Karpas-422 (cell line): ENCODE results near the gene MCOLN3. TPM values are rescaled to one million over a fixed set of nuclear protein-coding genes. Genes with fewer than 3 reads are reported as not detected.
"Not testable (repeated sequence)": the region's sequence is repeated elsewhere in the genome, so short reads cannot be mapped to it uniquely, and the experiment has no call there.

Experiments
- DNase-seq: peaks from one replicate; pipeline ENCODE4 v3.0.0-alpha.2; 2015
- H2AFZ ChIP-seq: fragments of 200-600 bp; sonication (generic); 2 replicates; pipeline ENCODE4 v1.6.1; 2014; ENCODE audit warnings: antibody characterized with exemption, low read length, mixed read lengths
- H3K27ac ChIP-seq: fragments of 200-600 bp; sonication (generic); 2 replicates; pipeline ENCODE4 v1.5.1; 2014; ENCODE audit warnings: mild to moderate bottlenecking, low read length, moderate library complexity
- H3K27me3 ChIP-seq: fragments of 200-600 bp; sonication (generic); 2 replicates; pipeline ENCODE4 v1.6.1; 2014; ENCODE audit warnings: low read length, mixed read lengths
- H3K36me3 ChIP-seq: fragments of 200-600 bp; sonication (generic); 2 replicates; pipeline ENCODE4 v1.6.1; 2014; ENCODE audit warnings: low read length, mixed read lengths; ENCODE audit not compliant: insufficient read depth
- H3K4me1 ChIP-seq: fragments of 200-600 bp; sonication (generic); 2 replicates; pipeline ENCODE4 v1.6.1; 2014; ENCODE audit warnings: mild to moderate bottlenecking, low read length, mixed read lengths
- H3K4me2 ChIP-seq: fragments of 200-600 bp; sonication (generic); 2 replicates; pipeline ENCODE4 v1.6.1; 2014; ENCODE audit warnings: low read length, low read depth, mild to moderate bottlenecking; ENCODE audit not compliant: poor library complexity, severe bottlenecking
- H3K4me3 ChIP-seq: fragments of 200-600 bp; sonication (generic); 2 replicates; pipeline ENCODE4 v1.5.1; 2014; ENCODE audit warnings: mild to moderate bottlenecking, antibody characterized with exemption, low read length, mixed read lengths
- H3K79me2 ChIP-seq: fragments of 200-600 bp; sonication (generic); 2 replicates; pipeline ENCODE4 v1.6.1; 2014; ENCODE audit warnings: mild to moderate bottlenecking, low read length, mixed read lengths
- H3K9ac ChIP-seq: fragments of 200-600 bp; sonication (generic); 2 replicates; pipeline ENCODE4 v1.6.0; 2014; ENCODE audit warnings: low read length
- H3K9me2 ChIP-seq: fragments of 200-600 bp; sonication (generic), shearing (Covaris generic); replicated peaks from 2 replicates; pipeline ENCODE4 v1.6.0; 2014; ENCODE audit warnings: mild to moderate bottlenecking, low read length, moderate library complexity; ENCODE audit not compliant: insufficient read depth
- H3K9me3 ChIP-seq: fragments of 300-700, 200-600 bp; sonication (generic); 2 replicates; pipeline ENCODE4 v1.6.1; 2014; ENCODE audit warnings: low read length, mixed read lengths
- H4K20me1 ChIP-seq: fragments of 200-600 bp; sonication (generic); 2 replicates; pipeline ENCODE4 v1.6.1; 2014; ENCODE audit warnings: mild to moderate bottlenecking, antibody characterized with exemption, low read length, low read depth; ENCODE audit not compliant: insufficient read depth
- total RNA-seq: library from RNA; depleted of rRNA; stranded (reverse); fragments of >200 nt; shearing (Covaris generic); gene quantifications from 2 replicates; pipeline ENCODE4 v1.2.3, GENCODE V29; 2014; ENCODE audit warnings: low replicate concordance

The MCOLN3 gene
- total RNA-seq, 1 experiment from 2014 or later, result not detected

- no peak overlapping the region for H3K4me3 ChIP-seq
- no peaks in the 10 kb centered on the region for H4K20me1 ChIP-seq
- no peaks in the 10 kb centered on the region for H3K9me2 ChIP-seq
- H3K79me2 ChIP-seq, result no peaks in the 10 kb centered on the region
- DNase-seq, result no peak
- H3K36me3 ChIP-seq, result no peaks in the 10 kb centered on the region
- H3K4me2 ChIP-seq, result no peak overlapping the region
- H3K27me3 ChIP-seq, result no peaks in the 10 kb centered on the region
- H3K27ac ChIP-seq, result no peak overlapping the region
- no peaks in the 10 kb centered on the region for H3K9me3 ChIP-seq
- no peaks in the 10 kb centered on the region for H3K4me1 ChIP-seq
- H2AFZ ChIP-seq, result no peak overlapping the region
- H3K9ac ChIP-seq, result no peak overlapping the region
Measured at GRCh38 chr1:85019994-85020393, 28.3 kb downstream of the MCOLN3 start.

- Histone ChIP-seq H3K9ac (no peak overlapping the region), H3K9me2 (no peaks in the 10 kb centered on the region), H3K4me1 (no peaks in the 10 kb centered on the region), H3K27ac (no peak overlapping the region), H4K20me1 (no peaks in the 10 kb centered on the region), H3K4me2 (no peak overlapping the region), H3K36me3 (no peaks in the 10 kb centered on the region), H3K27me3 (no peaks in the 10 kb centered on the region), H3K4me3 (no peak overlapping the region), H3K9me3 (no peaks in the 10 kb centered on the region), H3K79me2 (no peaks in the 10 kb centered on the region), H2AFZ (no peak overlapping the region)
- DNase-seq, result no peak
Measured at GRCh38 chr1:85015826-85016225, 32.5 kb downstream of the MCOLN3 start.

- not testable (repeated sequence) for H3K9ac ChIP-seq, H3K79me2 ChIP-seq, H3K27ac ChIP-seq, H3K9me2 ChIP-seq, H2AFZ ChIP-seq, DNase-seq, H3K27me3 ChIP-seq, H3K4me3 ChIP-seq, H4K20me1 ChIP-seq, H3K9me3 ChIP-seq, H3K4me1 ChIP-seq, H3K36me3 ChIP-seq, H3K4me2 ChIP-seq
Measured at GRCh38 chr1:85005641-85006040, 42.7 kb downstream of the MCOLN3 start.

GRCh38 chr1:85001742-85002141, 46.6 kb downstream of the MCOLN3 start:
- H3K4me3 ChIP-seq, result no peak overlapping the region
- H3K9me2 ChIP-seq, result no peaks in the 10 kb centered on the region
- no peaks in the 10 kb centered on the region for H4K20me1 ChIP-seq
- H3K27me3 ChIP-seq, result no peaks in the 10 kb centered on the region
- H3K4me1 ChIP-seq, result peaks cover 16% of the 10 kb centered on the region
- H3K27ac ChIP-seq, result no peak overlapping the region
- peak; percentile 40 for DNase-seq
- H3K4me2 ChIP-seq, result no peak overlapping the region
- H3K9me3 ChIP-seq, result no peaks in the 10 kb centered on the region
- H2AFZ ChIP-seq, result no peak overlapping the region
- H3K79me2 ChIP-seq, result no peaks in the 10 kb centered on the region
- H3K9ac ChIP-seq, result no peak overlapping the region
- no peaks in the 10 kb centered on the region for H3K36me3 ChIP-seq

- Histone ChIP-seq H3K9ac (no peak overlapping the region), H3K27me3 (no peaks in the 10 kb centered on the region), H2AFZ (no peak overlapping the region), H4K20me1 (no peaks in the 10 kb centered on the region), H3K4me1 (peaks cover 34% of the 10 kb centered on the region), H3K79me2 (peaks cover 10% of the 10 kb centered on the region), H3K9me2 (no peaks in the 10 kb centered on the region), H3K36me3 (0 out of 2 replicates have a peak, but pooled peaks cover 2% of the 10 kb centered on the region), H3K4me3 (no peak overlapping the region), H3K27ac (no peak overlapping the region), H3K4me2 (no peak overlapping the region), H3K9me3 (no peaks in the 10 kb centered on the region)
- DNase-seq, result peak; percentile 43
Measured at GRCh38 chr1:84998642-84999280, 49.5 kb downstream of the MCOLN3 start.

GRCh38 chr1:84997667-84998600, 50.4 kb downstream of the MCOLN3 start:
- Histone ChIP-seq H3K27me3 (no peaks in the 10 kb centered on the region), H3K4me2 (peak overlapping the region; percentile 81), H4K20me1 (no peaks in the 10 kb centered on the region), H3K4me3 (peak overlapping the region; percentile 74), H3K79me2 (peaks cover 14% of the 10 kb centered on the region), H3K27ac (no peak overlapping the region), H3K9ac (peak overlapping the region; percentile 73), H3K9me3 (no peaks in the 10 kb centered on the region), H2AFZ (peak overlapping the region; percentile 24; the same call in 1 of the 2 replicates), H3K4me1 (peaks cover 36% of the 10 kb centered on the region), H3K36me3 (0 out of 2 replicates have a peak, but pooled peaks cover 2% of the 10 kb centered on the region), H3K9me2 (no peaks in the 10 kb centered on the region)
- DNase-seq, result no peak

GRCh38 chr1:84996846-84997666, 51.2 kb downstream of the MCOLN3 start, which contains the start of gene MCOLN2:
Gene MCOLN2 (minus strand): TSS chr1:84997113. CDS start chr1:84996872, 241 bp downstream.
- Histone ChIP-seq H3K9ac (peak within 1 kb of the TSS; percentile 73), H3K79me2 (peaks cover 23% of the 10 kb centered on the region), H3K27ac (peak within 1 kb of the TSS; percentile 75), H3K4me1 (peaks cover 45% of the 10 kb centered on the region), H4K20me1 (no peaks in the 10 kb centered on the region), H3K4me3 (peak within 1 kb of the TSS; percentile 74), H3K27me3 (no peaks in the 10 kb centered on the region), H3K9me3 (no peaks in the 10 kb centered on the region), H2AFZ (peak within 1 kb of the TSS; percentile 36; the same call in 1 of the 2 replicates), H3K36me3 (0 out of 2 replicates have a peak, but pooled peaks cover 2% of the 10 kb centered on the region), H3K4me2 (peak within 1 kb of the TSS; percentile 81), H3K9me2 (no peaks in the 10 kb centered on the region)
- DNase-seq, result peak; percentile 79
